T47D (cell line): ENCODE data around the gene ARHGAP12.

ENCODE experiments used
- DNase-seq, 2 experiments: peaks; one replicate each; pipeline versions ENCODE4 v3.0.0 to v3.0.0-alpha.2; 2011 to 2012; ENCODE audit warnings: low read depth in 1 of 2, low spot score in 1 of 2
- JUND ChIP-seq: IDR thresholded peaks from 2 replicates; pipeline ENCODE4 v1.6.1; 2012; ENCODE audit warnings: low read depth
- in situ Hi-C: cut with HindIII; loops from 2 replicates; pipeline ENCODE4 v1.10.0; 2016; ENCODE audit warnings: low sequenced_read_pairs, low pct_unique_long_range_greater_than_20kb

ARHGAP12 gene

DNA sequence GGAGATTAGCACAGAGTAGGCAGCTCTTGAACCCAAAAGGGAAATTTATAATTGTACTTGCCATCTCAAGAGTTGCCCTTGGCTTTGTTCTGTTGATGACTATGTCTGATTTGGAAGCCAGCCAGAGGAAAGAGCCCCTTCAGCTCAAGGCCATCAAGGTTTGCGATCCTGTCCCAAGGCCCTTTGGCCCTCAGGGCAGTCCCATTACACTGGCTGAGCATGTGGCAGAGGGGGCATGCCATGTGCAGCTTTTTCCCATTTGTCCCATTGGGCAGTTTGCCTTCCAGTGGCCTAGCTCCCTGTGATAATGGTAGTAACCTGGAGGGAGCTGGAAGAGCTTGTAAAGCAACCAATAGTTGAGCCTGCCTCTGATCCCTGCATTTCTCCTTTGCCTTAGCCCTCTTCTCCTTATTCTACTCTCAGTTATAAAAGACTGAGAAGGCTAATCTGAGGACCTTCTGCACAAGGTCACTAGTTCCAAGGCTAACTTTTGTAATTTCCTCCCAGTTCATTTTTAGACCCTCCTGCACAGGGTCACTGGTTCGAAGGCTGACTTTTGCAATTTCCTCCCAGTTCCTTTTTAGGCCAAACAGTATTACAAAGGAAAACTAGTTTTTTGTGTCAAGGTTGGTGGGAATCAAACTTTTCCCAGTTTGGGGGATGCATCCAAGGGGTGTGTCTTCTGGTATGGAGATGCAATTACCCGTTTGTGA is 31.0 kb upstream of the ARHGAP12 start:
- no peak for TF ChIP-seq JUND
- no peak for DNase-seq
- in situ Hi-C loops: no loop called here

DNA sequence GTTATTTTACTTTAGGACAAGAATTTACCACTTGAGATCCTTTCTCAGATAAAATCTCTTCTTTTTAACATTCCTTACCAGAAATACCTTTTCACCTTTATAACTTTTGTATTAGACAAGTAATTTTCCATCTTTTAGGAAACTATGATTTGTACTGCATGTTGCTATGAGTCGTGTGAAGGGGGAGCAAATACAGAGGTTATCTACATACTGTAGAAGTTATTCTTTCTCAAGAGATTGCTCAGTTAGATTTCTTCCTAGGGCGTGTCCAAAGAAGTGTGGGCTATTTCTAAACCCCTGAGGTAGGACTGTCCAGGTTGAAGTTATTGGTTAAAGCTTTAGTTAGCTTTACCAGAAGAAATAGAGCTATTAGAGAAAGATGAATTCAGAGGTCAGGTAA is 30.2 kb upstream of the ARHGAP12 start:
- no peak for DNase-seq
- TF ChIP-seq JUND: no peak
- in situ Hi-C loops: no loop called here

DNA sequence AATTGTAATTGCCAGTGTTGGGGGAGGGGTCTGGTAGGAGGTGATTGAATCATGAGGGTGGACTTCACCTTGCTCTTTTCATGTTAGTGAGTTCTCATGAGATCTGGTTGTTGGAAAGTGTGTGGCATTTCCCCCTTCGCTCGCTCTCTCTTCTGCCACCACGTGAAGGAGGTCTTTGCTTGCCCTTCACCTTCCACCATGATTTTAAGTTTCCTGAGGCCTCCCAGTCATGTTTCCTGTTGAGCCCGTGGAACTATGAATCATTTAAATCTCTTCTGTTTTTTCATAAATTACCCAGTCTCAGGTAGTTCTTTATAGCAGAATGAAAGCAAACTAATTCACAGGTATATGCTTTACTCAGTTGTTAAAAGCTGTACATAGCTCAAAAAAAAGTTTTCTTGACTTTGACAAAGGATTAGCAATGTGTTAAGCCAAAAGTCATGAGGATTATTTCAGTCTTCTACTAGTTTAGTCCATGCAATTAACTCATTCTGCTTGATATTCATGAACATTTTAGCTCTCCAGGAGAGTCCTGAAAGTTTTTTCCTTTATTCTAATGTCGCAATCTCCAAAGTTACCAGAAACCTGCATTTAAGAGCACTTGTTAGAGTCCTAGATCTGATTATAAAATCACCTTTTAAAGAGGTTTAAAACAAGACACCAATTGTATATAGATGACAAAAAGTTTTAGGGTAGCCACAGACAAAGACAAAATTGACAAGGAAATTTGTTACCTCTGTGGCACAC is 27.7 kb upstream of the ARHGAP12 start:
- TF ChIP-seq JUND: no peak
- in situ Hi-C loops: no loop called here
- DNase-seq: no peak

DNA sequence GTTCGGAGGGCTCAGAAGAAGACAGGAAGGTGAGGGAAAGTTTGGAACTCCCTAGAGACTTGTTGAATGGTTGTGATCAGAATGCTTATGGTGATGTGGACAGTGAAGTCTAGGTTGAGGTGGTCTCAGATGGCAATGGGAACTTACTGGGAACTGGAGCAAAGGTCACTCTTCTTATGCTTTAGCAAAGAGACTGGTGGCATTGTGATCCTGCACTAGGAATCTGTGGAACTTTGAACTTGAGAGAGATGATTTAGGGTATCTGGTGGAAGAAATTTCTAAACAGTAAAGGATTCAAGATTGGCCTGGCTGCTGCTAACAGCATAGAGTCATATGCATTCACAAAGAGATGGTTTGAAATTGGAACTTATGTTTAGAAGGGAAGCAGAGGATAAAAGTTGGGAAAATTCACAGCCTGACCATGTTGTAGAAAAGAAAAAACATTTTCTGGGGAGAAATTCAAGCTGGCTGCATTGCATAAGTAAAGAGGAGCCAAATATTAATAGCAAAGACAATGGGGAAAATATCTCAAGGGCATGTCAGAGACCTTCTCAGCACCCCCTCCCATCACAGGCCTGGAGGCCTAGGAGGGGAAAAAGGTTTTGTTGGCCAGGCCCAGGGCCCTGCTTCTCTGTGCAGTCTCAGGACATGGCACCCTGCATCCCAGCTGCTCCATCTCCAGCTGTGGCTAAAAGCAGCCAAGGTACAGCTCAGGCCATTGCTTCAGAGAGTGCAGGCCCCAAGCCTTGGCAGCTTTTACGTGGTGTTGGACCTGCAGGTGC is 26.0 kb upstream of the ARHGAP12 start:
- in situ Hi-C loops: no loop called here
- TF ChIP-seq JUND: no peak

DNA sequence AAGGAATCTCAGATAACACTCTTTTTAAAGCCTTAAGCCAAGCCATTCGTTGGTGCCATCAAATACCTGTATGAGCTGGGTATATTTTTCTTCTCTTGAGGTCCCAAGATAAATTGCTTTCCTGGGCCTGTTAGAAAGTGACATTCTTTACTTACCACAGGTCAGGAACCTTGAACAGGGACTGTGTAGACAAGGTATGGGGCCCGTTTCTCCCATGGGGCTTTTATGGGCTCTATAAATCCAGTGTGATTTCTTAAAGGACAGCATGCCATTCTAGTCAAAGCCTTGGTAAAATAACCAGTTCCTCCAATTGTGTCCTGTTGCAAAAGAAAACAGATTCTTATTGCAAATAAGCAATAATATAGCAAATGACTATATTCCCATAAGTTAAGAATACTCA is 24.8 kb upstream of the ARHGAP12 start:
- TF ChIP-seq JUND: no peak
- in situ Hi-C loops: no loop called here

More for the DNA sequence above, 26.0 kb upstream of the ARHGAP12 start:
- no peak for DNase-seq

DNA sequence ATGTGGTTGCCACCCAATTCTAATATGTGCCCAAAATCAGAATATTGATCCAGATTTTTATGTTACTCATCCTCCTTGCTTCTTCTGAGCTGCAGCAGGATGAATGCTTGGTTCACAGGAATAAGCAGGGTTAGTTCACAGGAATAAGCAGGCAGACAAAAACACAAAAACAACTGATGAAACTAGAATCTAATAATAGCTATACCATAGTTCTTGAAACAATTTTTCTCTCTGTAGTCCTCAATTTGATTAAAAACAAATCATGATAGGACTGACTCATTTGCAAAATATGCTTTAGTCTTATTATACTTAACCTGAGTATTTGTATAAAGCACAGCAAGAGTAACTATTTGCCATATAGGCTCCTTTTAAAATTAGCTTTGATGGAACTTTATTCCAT is 24.4 kb upstream of the ARHGAP12 start:
- no peak for DNase-seq
- TF ChIP-seq JUND: no peak
- in situ Hi-C loops: no loop called here

More for the DNA sequence above, 24.8 kb upstream of the ARHGAP12 start:
- no peak for DNase-seq

DNA sequence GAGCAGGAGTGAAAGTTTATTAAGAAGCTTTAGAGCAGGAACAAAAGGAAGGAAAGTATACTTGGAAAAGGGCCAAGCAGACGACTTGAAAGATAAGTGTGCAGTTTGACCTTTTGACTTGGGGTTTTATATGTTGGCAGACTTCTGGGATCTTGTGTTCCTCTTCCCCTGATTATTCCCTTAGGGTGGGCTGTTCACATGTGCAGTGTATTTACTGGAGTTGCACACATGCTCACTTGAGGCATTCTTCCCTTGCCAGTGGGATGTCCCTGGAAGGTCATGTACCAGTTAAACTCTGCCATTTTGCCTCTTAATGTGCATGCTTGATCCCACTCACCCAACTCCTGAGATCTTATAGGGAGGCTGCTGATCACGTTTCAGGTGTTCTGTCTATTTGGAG is 23.4 kb upstream of the ARHGAP12 start:
- DNase-seq: no peak
- TF ChIP-seq JUND: no peak
- in situ Hi-C loops: no loop called here

DNA sequence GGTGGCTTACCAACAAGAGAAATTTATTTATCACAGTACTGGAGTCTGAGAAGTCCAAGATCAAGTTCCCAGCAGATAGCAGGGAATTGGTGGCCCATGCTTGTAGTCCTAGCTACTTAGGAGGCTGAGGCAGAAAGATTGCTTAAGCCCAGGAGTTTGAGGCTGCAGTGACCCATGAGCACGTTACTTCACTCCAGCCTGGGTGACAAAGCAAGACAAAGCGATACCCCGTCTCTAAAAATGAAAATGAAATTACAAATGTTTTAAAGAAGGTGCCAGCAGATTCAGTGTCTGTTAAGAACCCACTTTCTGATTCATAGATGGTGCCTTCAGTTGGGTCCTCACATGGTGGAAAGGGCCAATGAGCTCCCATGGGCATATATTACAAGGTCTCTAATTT is 20.6 kb upstream of the ARHGAP12 start:
- no peak for DNase-seq
- in situ Hi-C loops: no loop called here
- TF ChIP-seq JUND: no peak

DNA sequence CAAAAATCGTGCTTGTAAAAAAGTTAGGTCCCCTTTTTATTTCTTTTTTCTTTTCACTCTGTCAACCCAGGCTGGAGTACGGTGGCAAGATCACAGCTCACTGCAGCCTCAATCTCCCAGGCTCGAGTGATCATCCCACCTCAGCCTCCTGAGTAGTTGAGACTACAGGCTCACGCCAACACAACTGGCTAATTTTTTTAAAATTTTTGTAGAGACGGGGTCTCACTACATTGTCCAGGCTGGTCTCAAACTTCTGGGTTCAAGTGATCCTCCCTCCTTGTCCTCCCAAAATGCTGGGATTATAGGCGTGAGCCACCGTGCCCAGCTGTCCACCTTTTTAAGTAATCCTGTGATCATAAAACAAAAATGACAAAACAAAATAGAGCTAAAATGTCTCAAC is 19.4 kb upstream of the ARHGAP12 start:
- in situ Hi-C loops: no loop called here
- no peak for DNase-seq
- no peak for TF ChIP-seq JUND

DNA sequence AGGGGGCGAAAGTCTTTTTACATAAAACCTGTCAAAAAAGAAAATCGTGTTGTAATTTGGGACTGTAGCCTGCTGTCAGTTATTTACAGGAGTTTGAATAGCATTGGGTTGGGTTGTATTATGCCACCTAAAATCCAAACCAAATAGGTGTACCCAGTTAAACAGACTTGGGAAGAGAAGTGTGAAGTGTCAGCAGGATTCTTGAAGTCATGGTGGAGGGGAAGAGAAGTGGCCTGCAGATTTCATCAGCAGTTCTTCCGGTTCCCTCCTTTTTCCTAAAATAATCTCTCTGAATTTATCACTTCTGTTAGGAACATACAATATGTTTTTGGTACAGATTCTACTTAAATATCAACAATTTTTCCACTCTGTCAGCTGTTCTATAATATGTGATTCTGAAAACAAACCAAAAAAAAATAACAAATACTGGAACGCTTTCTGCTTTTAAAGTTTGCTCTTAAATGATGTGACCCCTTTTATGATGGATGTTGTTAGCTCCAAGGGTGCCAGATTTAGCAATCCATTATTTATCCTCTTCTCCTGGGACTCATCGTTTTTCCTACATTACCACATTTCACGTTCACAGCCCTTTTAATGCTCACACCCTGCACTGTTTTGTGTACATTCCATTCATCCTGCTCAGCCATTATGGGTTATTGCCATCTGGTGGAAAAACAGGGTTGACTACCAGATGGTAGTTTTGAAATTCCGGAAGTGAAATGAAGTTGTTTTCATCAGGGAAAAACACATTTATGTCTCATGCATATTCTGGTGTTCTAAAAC is 18.7 kb upstream of the ARHGAP12 start:
- no peak for TF ChIP-seq JUND
- peak; percentile 6 to 82 for DNase-seq

DNA sequence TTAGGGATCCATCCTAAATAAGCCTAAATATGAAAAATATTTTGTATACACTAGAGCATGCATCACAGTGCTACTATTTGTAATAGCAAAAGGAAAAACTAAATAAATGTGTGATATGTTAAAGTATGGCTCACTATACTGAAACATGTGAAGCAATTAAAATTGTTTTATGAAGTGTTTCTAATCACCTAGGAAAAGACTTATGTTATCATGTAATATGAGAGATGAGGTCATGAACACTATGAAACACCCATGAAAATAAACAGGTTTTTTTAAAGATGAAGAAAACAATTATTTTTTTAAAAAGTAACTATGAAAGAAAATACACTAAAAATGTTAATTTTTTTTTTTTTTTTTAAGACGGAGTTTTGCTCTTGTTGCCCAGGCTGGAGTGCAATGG is 16.8 kb upstream of the ARHGAP12 start:
- no peak for DNase-seq
- TF ChIP-seq JUND: no peak
- in situ Hi-C loops: no loop called here

More for the DNA sequence above, 18.7 kb upstream of the ARHGAP12 start:
- in situ Hi-C loops: no loop called here

DNA sequence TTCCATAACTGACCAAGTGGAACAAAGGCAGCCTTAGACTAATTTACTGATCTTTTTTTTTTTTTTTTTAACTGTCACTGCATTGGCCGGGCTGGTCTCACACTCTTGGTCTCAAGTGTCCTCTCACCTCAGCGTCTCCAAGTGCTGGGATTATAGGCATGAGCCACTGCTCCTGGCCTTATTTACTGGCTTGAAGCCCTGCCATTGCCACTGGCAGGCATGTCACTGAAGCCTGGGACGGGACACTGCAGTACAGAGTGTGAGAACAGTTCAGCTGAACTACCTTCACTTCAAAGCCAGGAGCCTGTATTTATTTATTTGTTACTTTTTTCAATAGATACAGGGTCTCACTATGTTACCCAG is 15.4 kb upstream of the ARHGAP12 start:
- in situ Hi-C loops: no loop called here
- no peak for TF ChIP-seq JUND

More for the DNA sequence above, 15.4 kb upstream of the ARHGAP12 start:
- no peak for DNase-seq
